Stimulated activated CD4-positive, alpha-beta T cell treated with anti-CD3 and anti-CD28 coated beads, TNF-alpha, amount 100 ng/mL, for 48 hours (primary cell): ENCODE data around the gene HELT.
A peak's percentile ranks its signal among the peaks of the same experiment; 100 is the strongest.

Experiments
- DNase-seq, 3 donors: peaks; one replicate each; pipeline ENCODE4 v3.0.0-alpha.2; 2020; ENCODE audit warnings: low read depth in 3 of 3

HELT gene

GRCh38 chr4:185003596-185004351 is 14.5 kb upstream of the HELT start:
- no peak for DNase-seq

- DNase-seq: no peak
Observed at GRCh38 chr4:185004562-185005218, 13.6 kb upstream of the HELT start.

GRCh38 chr4:185005219-185005819 is 13.0 kb upstream of the HELT start:
- peak; percentile 57 to 77 (median 69) for DNase-seq

- no peak for DNase-seq
Observed at GRCh38 chr4:185011408-185011807, 6.9 kb upstream of the HELT start.

- no peak for DNase-seq
Observed at GRCh38 chr4:185013417-185014125, 4.7 kb upstream of the HELT start.

GRCh38 chr4:185015108-185015507 is 3.2 kb upstream of the HELT start:
- no peak for DNase-seq

GRCh38 chr4:185016101-185016940 is 2.0 kb upstream of the HELT start:
- DNase-seq: no peak

GRCh38 chr4:185016946-185017758 is 1.1 kb upstream of the HELT start:
- no peak for DNase-seq

- DNase-seq: no peak
Observed at GRCh38 chr4:185018834-185019455, 655 bp downstream of the HELT start.

- no peak for DNase-seq
Observed at GRCh38 chr4:185019456-185020292, 1.4 kb downstream of the HELT start.

GRCh38 chr4:185020293-185020808 is 2.1 kb downstream of the HELT start:
- no peak for DNase-seq

GRCh38 chr4:185020863-185021761 is 2.8 kb downstream of the HELT start:
- DNase-seq: no peak

GRCh38 chr4:185023471-185023870 is 5.2 kb downstream of the HELT start:
- DNase-seq: no peak

GRCh38 chr4:185028625-185029024 is 10.3 kb downstream of the HELT start:
- DNase-seq: no peak

- DNase-seq: no peak
Observed at GRCh38 chr4:185031611-185032010, 13.3 kb downstream of the HELT start.

- DNase-seq: no peak
Observed at GRCh38 chr4:185033072-185033471, 14.8 kb downstream of the HELT start.

- DNase-seq: no peak
Observed at GRCh38 chr4:185033950-185034349, 15.7 kb downstream of the HELT start.

GRCh38 chr4:185035284-185035683 is 17.0 kb downstream of the HELT start:
- DNase-seq: no peak
